Muscle of leg (tissue), 11 donors: ENCODE results near the gene ITGAE. TPM values are rescaled to one million over a fixed set of nuclear protein-coding genes. Genes with fewer than 3 reads are reported as not detected.

Experiments
- DNase-seq: peaks from one replicate; pipeline ENCODE4 v3.0.0; 2013
- H3K27ac ChIP-seq: one replicate; pipeline ENCODE4 v1.5.1; 2013; ENCODE audit warnings: mild to moderate bottlenecking, low read length, control low read depth
- H3K27me3 ChIP-seq: one replicate; pipeline ENCODE4 v1.6.1; 2013; ENCODE audit warnings: low read length; ENCODE audit not compliant: control insufficient read depth, insufficient read depth
- H3K36me3 ChIP-seq: one replicate; pipeline ENCODE4 v1.6.1; 2013; ENCODE audit warnings: low read length; ENCODE audit not compliant: control insufficient read depth, insufficient read depth
- H3K4me1 ChIP-seq: one replicate; pipeline ENCODE4 v1.6.1; 2013; ENCODE audit warnings: low read length; ENCODE audit not compliant: control insufficient read depth, insufficient read depth
- H3K4me3 ChIP-seq: one replicate; pipeline ENCODE4 v1.5.1; 2013; ENCODE audit warnings: low read length, control low read depth
- H3K9me3 ChIP-seq: replicated peaks from 2 replicates; pipeline ENCODE4 v1.6.1; 2013; ENCODE audit warnings: low read depth, low read length; ENCODE audit not compliant: control insufficient read depth
- WGBS: methylation state at CpG from one replicate; pipeline ENCODE4 v1.1.5; 2013; ENCODE audit warnings: missing lambda C conversion rate; ENCODE audit not compliant: insufficient coverage; 5-methylcytosine and 5-hydroxymethylcytosine counted together
- polyA plus RNA-seq, 8 donors: library from polyadenylated mRNA; unstranded; fragments of 120-200 nt; gene quantifications; one replicate each; pipeline versions ENCODE4 v1.2.1 to v1.2.3, GENCODE V29; 2013; ENCODE audit warnings: inconsistent platforms in 1 of 8, low replicate concordance in 1 of 8; ENCODE audit not compliant: insufficient read length in 8 of 8, insufficient read depth in 1 of 8
- total RNA-seq: library from RNA; stranded (reverse); fragments of 120-200 nt; gene quantifications from one replicate; pipeline ENCODE4 v1.2.4, GENCODE V29; 2013

Gene ITGAE
- total and polyA plus RNA-seq, 9 donors = 28.8 to 34.4 (median 32.3) TPM

- peaks cover 50% of the 10 kb centered on the region for H3K27me3 ChIP-seq
- no peak for DNase-seq
- peaks cover 6% of the 10 kb centered on the region for H3K9me3 ChIP-seq
- 100% methylated on average over 1 of the region's 4 CpGs for WGBS
- peaks cover 15% of the 10 kb centered on the region for H3K36me3 ChIP-seq
- peaks cover 22% of the 10 kb centered on the region for H3K4me1 ChIP-seq
- no peak overlapping the region for H3K4me3 ChIP-seq
- no peak overlapping the region for H3K27ac ChIP-seq
Observed at GRCh38 chr17:3698139-3698538, 102.8 kb downstream of the ITGAE start.

DNA sequence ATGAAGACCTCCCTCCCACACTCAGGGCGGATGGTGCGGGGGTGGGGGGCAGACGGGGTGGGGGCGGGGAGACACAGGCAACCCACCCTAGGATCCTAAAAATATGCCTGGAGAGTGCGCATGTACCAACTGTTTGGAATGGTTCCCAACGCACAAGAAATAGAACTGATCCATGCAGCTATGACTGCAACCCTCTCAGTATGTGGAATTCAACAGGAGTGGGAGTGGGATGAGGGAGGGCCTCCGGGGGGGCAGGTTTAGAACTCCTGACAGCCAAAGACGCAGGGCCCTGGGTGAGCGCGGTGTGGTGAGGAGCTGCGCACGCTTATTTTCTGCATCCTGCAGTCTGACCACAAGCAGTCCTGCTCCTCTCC lies 103.9 kb downstream of the ITGAE start:
- Histone ChIP-seq H3K27ac (peak overlapping the region; percentile 90), H3K4me3 (peak overlapping the region; percentile 52), H3K4me1 (peaks cover 22% of the 10 kb centered on the region), H3K27me3 (peaks cover 56% of the 10 kb centered on the region), H3K9me3 (peaks cover 6% of the 10 kb centered on the region), H3K36me3 (peaks cover 15% of the 10 kb centered on the region)
- DNase-seq = peak; percentile 68
- WGBS = 78% methylated on average over 4 of the region's 12 CpGs

GRCh38 chr17:3695723-3696411 lies 105.1 kb downstream of the ITGAE start, which contains the start of gene P2RX5:
Gene P2RX5 (minus strand): TSS chr17:3696155. CDS start chr17:3696005, 150 bp downstream.
- peak within 1 kb of the TSS; percentile 91 for H3K27ac ChIP-seq
- no peak for DNase-seq
- H3K36me3 ChIP-seq = peaks cover 12% of the 10 kb centered on the region
- H3K4me3 ChIP-seq = peak within 1 kb of the TSS; percentile 52
- WGBS = under 1% methylated on average over 57 of the region's 65 CpGs
- H3K9me3 ChIP-seq = peaks cover 6% of the 10 kb centered on the region
- H3K27me3 ChIP-seq = peaks cover 56% of the 10 kb centered on the region
- H3K4me1 ChIP-seq = peaks cover 22% of the 10 kb centered on the region

GRCh38 chr17:3695129-3695722 lies 105.8 kb downstream of the ITGAE start:
- H3K27me3 ChIP-seq = peaks cover 56% of the 10 kb centered on the region
- WGBS = 9% methylated on average over 12 of the region's 17 CpGs
- H3K4me3 ChIP-seq = peak overlapping the region; percentile 51
- DNase-seq = peak; percentile 77
- peaks cover 25% of the 10 kb centered on the region for H3K4me1 ChIP-seq
- peak overlapping the region; percentile 91 for H3K27ac ChIP-seq
- peaks cover 10% of the 10 kb centered on the region for H3K36me3 ChIP-seq
- H3K9me3 ChIP-seq = peaks cover 6% of the 10 kb centered on the region

GRCh38 chr17:3693829-3694231 lies 107.2 kb downstream of the ITGAE start:
- Histone ChIP-seq H3K4me3 (no peak overlapping the region), H3K36me3 (peaks cover 10% of the 10 kb centered on the region), H3K9me3 (peaks cover 6% of the 10 kb centered on the region), H3K4me1 (peaks cover 28% of the 10 kb centered on the region), H3K27ac (peak overlapping the region; percentile 91), H3K27me3 (peaks cover 56% of the 10 kb centered on the region)
- WGBS = 79% methylated on average over 7 of the region's 9 CpGs
- DNase-seq = no peak

DNA sequence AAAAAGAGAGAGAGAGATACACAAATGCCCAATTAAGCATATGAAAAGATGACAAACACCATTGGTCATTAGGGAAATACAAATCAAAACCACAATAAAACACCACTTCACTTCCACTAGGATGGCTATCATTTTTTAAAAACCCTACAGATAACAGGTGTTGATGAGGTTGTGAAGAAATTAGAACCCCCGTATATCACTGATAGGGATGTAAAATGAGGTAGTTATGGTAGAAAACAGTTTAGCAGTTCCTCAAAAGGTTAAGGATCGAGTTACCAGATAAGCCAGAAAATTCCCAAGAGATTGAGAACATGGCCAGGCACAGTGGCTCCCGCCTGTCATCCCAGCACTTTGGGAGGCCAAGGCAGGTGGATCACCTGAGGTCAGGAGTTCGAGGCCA lies 107.8 kb downstream of the ITGAE start:
- Histone ChIP-seq H3K27me3 (peaks cover 52% of the 10 kb centered on the region), H3K27ac (no peak overlapping the region), H3K4me3 (no peak overlapping the region), H3K9me3 (peaks cover 3% of the 10 kb centered on the region), H3K36me3 (peaks cover 3% of the 10 kb centered on the region), H3K4me1 (peaks cover 29% of the 10 kb centered on the region)
- DNase-seq = no peak
- WGBS = 69% methylated on average over 2 of the region's 4 CpGs

GRCh38 chr17:3692346-3692745 lies 108.6 kb downstream of the ITGAE start:
- 83% methylated on average over 8 of the region's 9 CpGs for WGBS
- Histone ChIP-seq H3K27ac (no peak overlapping the region), H3K27me3 (peaks cover 46% of the 10 kb centered on the region)

DNA sequence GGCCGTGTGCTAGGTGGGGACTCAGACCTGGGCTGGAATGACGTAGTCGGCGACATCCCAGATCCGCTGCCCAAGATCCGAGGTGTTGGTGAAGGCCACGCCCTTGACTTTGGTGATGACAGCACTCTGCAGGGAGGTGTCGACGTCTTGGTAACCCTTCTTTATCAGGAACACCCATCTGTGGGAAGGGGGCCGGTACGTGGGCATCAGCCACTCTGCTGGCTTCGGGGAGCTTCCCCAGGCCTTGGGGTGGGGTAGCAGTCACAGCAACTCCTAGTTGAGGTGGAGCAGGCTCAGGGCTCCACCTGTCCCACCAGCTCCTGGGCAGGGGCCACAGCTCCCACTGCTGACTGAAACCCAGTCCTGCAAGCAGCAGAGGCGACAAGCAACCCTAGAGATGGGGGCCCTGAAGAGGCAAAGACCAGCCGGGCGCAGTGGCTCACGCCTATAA lies 109.3 kb downstream of the ITGAE start:
- 82% methylated on average over 13 of the region's 16 CpGs for WGBS
- peaks cover 39% of the 10 kb centered on the region for H3K27me3 ChIP-seq
- H3K4me3 ChIP-seq = no peak overlapping the region
- DNase-seq = no peak
- peaks cover 31% of the 10 kb centered on the region for H3K4me1 ChIP-seq
- no peaks in the 10 kb centered on the region for H3K36me3 ChIP-seq
- no peaks in the 10 kb centered on the region for H3K9me3 ChIP-seq
- no peak overlapping the region for H3K27ac ChIP-seq

More at GRCh38 chr17:3692346-3692745, 108.6 kb downstream of the ITGAE start:
- no peak for DNase-seq
- Histone ChIP-seq H3K9me3 (no peaks in the 10 kb centered on the region), H3K4me3 (no peak overlapping the region), H3K36me3 (no peaks in the 10 kb centered on the region), H3K4me1 (peaks cover 31% of the 10 kb centered on the region)

- H3K9me3 ChIP-seq = no peaks in the 10 kb centered on the region
- H3K36me3 ChIP-seq = no peaks in the 10 kb centered on the region
- peaks cover 27% of the 10 kb centered on the region for H3K4me1 ChIP-seq
- no peak overlapping the region for H3K27ac ChIP-seq
- no peak for DNase-seq
- no peak overlapping the region for H3K4me3 ChIP-seq
- WGBS = 24% methylated on average over 12 of the region's 22 CpGs
- H3K27me3 ChIP-seq = peaks cover 26% of the 10 kb centered on the region
Observed at GRCh38 chr17:3690094-3690715, 110.8 kb downstream of the ITGAE start.
